Testis (tissue), 2 donors: Measurements from ENCODE around the gene MXD4.

ENCODE experiments used
- CTCF ChIP-seq, 3 experiments: fragments of 450-650 bp in 2 of 3; fragments of 200-600 bp in 1 of 3; sonication (generic) in 1 of 3; IDR thresholded peaks; one replicate each; pipeline ENCODE4 v1.5.1; 2016 to 2019; ENCODE audit warnings: antibody characterized with exemption in 3 of 3, mild to moderate bottlenecking in 2 of 3, moderate library complexity in 1 of 3
- POLR2A ChIP-seq: fragments of 450-650 bp; IDR thresholded peaks from one replicate; pipeline ENCODE4 v1.6.1; 2017; ENCODE audit warnings: antibody characterized with exemption, mild to moderate bottlenecking, moderate library complexity

GRCh38 chr4:2303121-2303685, 41.3 kb upstream of the MXD4 start:
- TF ChIP-seq CTCF (IDR thresholded peaks at IDR 0.05) (no peak), POLR2A (no peak)
